GM21528 (cell line): ENCODE measurements around the gene LRRC7.

Experiments used
- ATAC-seq: cut with Tn5 transposase; IDR thresholded peaks from one replicate; pipeline ENCODE4 v1.9.1; 2021; ENCODE audit warnings: mild to moderate bottlenecking, moderate library complexity; ENCODE audit not compliant: unreplicated experiment, low FRiP score

The LRRC7 gene

GRCh38 chr1:70075761-70076160 is 508.0 kb downstream of the LRRC7 start:
- no peak for ATAC-seq

- no peak for ATAC-seq
These were observed 509.3 kb downstream of the LRRC7 start for GRCh38 chr1:70077066-70077465.

- ATAC-seq, result no peak
These were observed 511.8 kb downstream of the LRRC7 start for GRCh38 chr1:70079546-70079945.

- ATAC-seq, result no peak
These were observed 515.8 kb downstream of the LRRC7 start for GRCh38 chr1:70083519-70083918.

- no peak for ATAC-seq
These were observed 516.7 kb downstream of the LRRC7 start for GRCh38 chr1:70084314-70084915.

- ATAC-seq, result no peak
These were observed 517.8 kb downstream of the LRRC7 start for GRCh38 chr1:70085521-70085920.

GRCh38 chr1:70086897-70087296 is 519.2 kb downstream of the LRRC7 start:
- ATAC-seq, result no peak

GRCh38 chr1:70090141-70090540 is 522.4 kb downstream of the LRRC7 start:
- ATAC-seq, result no peak

GRCh38 chr1:70090875-70091274 is 523.2 kb downstream of the LRRC7 start:
- no peak for ATAC-seq

GRCh38 chr1:70091811-70092210 is 524.1 kb downstream of the LRRC7 start:
- ATAC-seq, result no peak

GRCh38 chr1:70092526-70092925 is 524.8 kb downstream of the LRRC7 start:
- ATAC-seq, result no peak

GRCh38 chr1:70093250-70093975 is 525.7 kb downstream of the LRRC7 start:
- no peak for ATAC-seq

- ATAC-seq, result no peak
These were observed 533.5 kb downstream of the LRRC7 start for GRCh38 chr1:70101231-70101630.

GRCh38 chr1:70101774-70102173 is 534.1 kb downstream of the LRRC7 start:
- ATAC-seq, result no peak

- no peak for ATAC-seq
These were observed 536.0 kb downstream of the LRRC7 start for GRCh38 chr1:70103770-70104169.

- ATAC-seq, result no peak
These were observed 541.5 kb downstream of the LRRC7 start for GRCh38 chr1:70109241-70109640.

- ATAC-seq, result no peak
These were observed 545.1 kb downstream of the LRRC7 start for GRCh38 chr1:70112838-70113237.

- no peak for ATAC-seq
These were observed 547.6 kb downstream of the LRRC7 start for GRCh38 chr1:70115315-70115714.

- ATAC-seq, result no peak
These were observed 549.3 kb downstream of the LRRC7 start for GRCh38 chr1:70117046-70117445.

- no peak for ATAC-seq
These were observed 566.4 kb downstream of the LRRC7 start for GRCh38 chr1:70134148-70134547.

GRCh38 chr1:70140343-70140742 is 572.6 kb downstream of the LRRC7 start:
- ATAC-seq, result no peak

GRCh38 chr1:70140894-70141293 is 573.2 kb downstream of the LRRC7 start:
- ATAC-seq, result no peak
